GM19372 (cell line): Measurements from ENCODE around the gene NOTCH2.

Source experiments
- ATAC-seq: cut with Tn5 transposase; IDR thresholded peaks from one replicate; pipeline ENCODE4 v1.9.1; 2021; ENCODE audit warnings: mild to moderate bottlenecking, low read depth, moderate library complexity; ENCODE audit not compliant: unreplicated experiment

NOTCH2 gene

GRCh38 chr1:119952496-119952895 is 117.0 kb downstream of the NOTCH2 start:
- no peak for ATAC-seq

- ATAC-seq = peak; percentile 57
Measured at GRCh38 chr1:119948342-119949214, 120.9 kb downstream of the NOTCH2 start.

- no peak for ATAC-seq
Measured at GRCh38 chr1:119947468-119947867, 122.0 kb downstream of the NOTCH2 start.

- no peak for ATAC-seq
Measured at GRCh38 chr1:119946724-119947123, 122.7 kb downstream of the NOTCH2 start.

- ATAC-seq = no peak
Measured at GRCh38 chr1:119943216-119943615, 126.2 kb downstream of the NOTCH2 start.

- no peak for ATAC-seq
Measured at GRCh38 chr1:119941392-119941791, 128.1 kb downstream of the NOTCH2 start.

GRCh38 chr1:119940697-119941096 is 128.8 kb downstream of the NOTCH2 start:
- no peak for ATAC-seq

GRCh38 chr1:119937198-119937597 is 132.3 kb downstream of the NOTCH2 start:
- ATAC-seq = no peak

GRCh38 chr1:119935915-119936314 is 133.5 kb downstream of the NOTCH2 start:
- no peak for ATAC-seq

GRCh38 chr1:119935373-119935772 is 134.1 kb downstream of the NOTCH2 start:
- ATAC-seq = no peak

- ATAC-seq = no peak
Measured at GRCh38 chr1:119933397-119933796, 136.1 kb downstream of the NOTCH2 start.

GRCh38 chr1:119929643-119930315 is 139.7 kb downstream of the NOTCH2 start:
- no peak for ATAC-seq

- ATAC-seq = no peak
Measured at GRCh38 chr1:119926553-119926952, 142.9 kb downstream of the NOTCH2 start.

GRCh38 chr1:119924948-119925898 is 144.2 kb downstream of the NOTCH2 start:
- ATAC-seq = no peak

- no peak for ATAC-seq
Measured at GRCh38 chr1:119920104-119920968, 149.1 kb downstream of the NOTCH2 start.

- ATAC-seq = no peak
Measured at GRCh38 chr1:119919241-119919640, 150.2 kb downstream of the NOTCH2 start.

- ATAC-seq = no peak
Measured at GRCh38 chr1:119918301-119918700, 151.2 kb downstream of the NOTCH2 start.

GRCh38 chr1:119917304-119918055 is 152.0 kb downstream of the NOTCH2 start:
- no peak for ATAC-seq

GRCh38 chr1:119915517-119915916 is 153.9 kb downstream of the NOTCH2 start:
- no peak for ATAC-seq
